Measurements from ENCODE around the gene EIF4E3.

DNA sequence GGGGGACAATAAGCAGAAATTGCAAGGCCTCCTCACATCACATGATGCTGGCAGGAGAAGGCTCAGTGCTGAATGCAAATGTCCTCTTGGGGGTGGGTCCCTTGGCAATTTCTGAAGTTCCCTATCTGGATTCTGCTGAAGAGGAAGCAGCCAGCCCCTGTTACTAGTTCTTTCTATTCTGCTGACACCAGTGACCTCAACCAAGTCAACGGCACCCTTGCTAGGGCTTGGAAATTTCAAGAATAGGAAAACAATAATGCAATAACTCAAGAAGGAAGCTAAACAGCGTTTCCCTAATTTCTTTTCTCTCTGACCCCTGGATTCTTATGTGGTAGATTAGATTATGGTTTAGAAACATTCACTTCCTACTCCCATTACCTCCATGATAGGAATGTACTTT, 95.5 kb downstream of the EIF4E3 start:
- TF ChIP-seq CTCF (IDR thresholded peaks at IDR 0.05) (no peak), POLR2A (IDR thresholded peaks at IDR 0.05) (no peak)
